Loucy (cell line): ENCODE data around the gene ARF1.

ENCODE experiments used
- EZH2phosphoT487 ChIP-seq: fragments of 200-600 bp; IDR thresholded peaks from 2 replicates; pipeline ENCODE4 v1.6.1; 2018; ENCODE audit warnings: antibody characterized with exemption, mild to moderate bottlenecking, moderate library complexity, borderline replicate concordance
- TF ChIP-seq, protein P1 (sequence below): fragments of 200-600 bp; sonication (generic); conservative IDR thresholded peaks from 2 replicates; pipeline ENCODE4 v1.5.1; 2014; ENCODE audit warnings: mild to moderate bottlenecking, antibody characterized with exemption, low read length

GRCh38 chr1:228084797-228085196, 2.3 kb downstream of the ARF1 start:
- TF ChIP-seq, protein P1, sequence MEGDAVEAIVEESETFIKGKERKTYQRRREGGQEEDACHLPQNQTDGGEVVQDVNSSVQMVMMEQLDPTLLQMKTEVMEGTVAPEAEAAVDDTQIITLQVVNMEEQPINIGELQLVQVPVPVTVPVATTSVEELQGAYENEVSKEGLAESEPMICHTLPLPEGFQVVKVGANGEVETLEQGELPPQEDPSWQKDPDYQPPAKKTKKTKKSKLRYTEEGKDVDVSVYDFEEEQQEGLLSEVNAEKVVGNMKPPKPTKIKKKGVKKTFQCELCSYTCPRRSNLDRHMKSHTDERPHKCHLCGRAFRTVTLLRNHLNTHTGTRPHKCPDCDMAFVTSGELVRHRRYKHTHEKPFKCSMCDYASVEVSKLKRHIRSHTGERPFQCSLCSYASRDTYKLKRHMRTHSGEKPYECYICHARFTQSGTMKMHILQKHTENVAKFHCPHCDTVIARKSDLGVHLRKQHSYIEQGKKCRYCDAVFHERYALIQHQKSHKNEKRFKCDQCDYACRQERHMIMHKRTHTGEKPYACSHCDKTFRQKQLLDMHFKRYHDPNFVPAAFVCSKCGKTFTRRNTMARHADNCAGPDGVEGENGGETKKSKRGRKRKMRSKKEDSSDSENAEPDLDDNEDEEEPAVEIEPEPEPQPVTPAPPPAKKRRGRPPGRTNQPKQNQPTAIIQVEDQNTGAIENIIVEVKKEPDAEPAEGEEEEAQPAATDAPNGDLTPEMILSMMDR: no peak
- TF ChIP-seq EZH2phosphoT487: no peak
